B cell (primary cell): ENCODE measurements around the gene FRMD4A. TPM values are rescaled to one million over a fixed set of nuclear protein-coding genes. Genes with fewer than 3 reads are reported as not detected.

Experiments used
- ATAC-seq: fragments of 200-7000 bp; cut with Tn5 transposase; one replicate; pipeline ENCODE4 v1.10.0; 2021; ENCODE audit warnings: low read depth, mild to moderate bottlenecking, moderate number of reproducible peaks, moderate library complexity
- CTCF ChIA-PET: fragments of 350-600 bp; sonication (Branson Sonifier 250); formaldehyde crosslinking; loops from one replicate; lab custom pipeline; 2021; ENCODE audit warnings: antibody characterized with exemption, inconsistent platforms; lab: Charles Lee
- POLR2A ChIA-PET: fragments of 350-600 bp; sonication (Branson Sonifier 250); formaldehyde crosslinking; loops from one replicate; lab custom pipeline; 2021; ENCODE audit warnings: antibody characterized with exemption; lab: Charles Lee
- DNase-seq: peaks from one replicate; pipeline ENCODE4 v3.0.0; 2013
- H2AFZ ChIP-seq: 2 replicates; pipeline ENCODE4 v1.6.1; 2012; ENCODE audit warnings: mild to moderate bottlenecking, low read depth, low read length; ENCODE audit not compliant: insufficient read depth, poor library complexity, severe bottlenecking
- H3K27ac ChIP-seq, 2 donors: 1 replicate in 1 of 2; 2 replicates in 1 of 2; pipeline ENCODE4 v1.5.1; 2012 to 2013; ENCODE audit warnings: low read length in 2 of 2, mild to moderate bottlenecking in 2 of 2, moderate library complexity in 1 of 2
- H3K27me3 ChIP-seq, 4 experiments: fragments of 200-600 bp in 1 of 4; sonication (generic) in 1 of 4; replicated peaks in 1 of 4; 1 replicate in 2 of 4; 2 replicates in 2 of 4; pipeline versions ENCODE4 v1.6.1 to v1.7.0; 2013 to 2016; ENCODE audit warnings: low read length in 3 of 4, mild to moderate bottlenecking in 2 of 4, mixed read lengths in 1 of 4, moderate library complexity in 1 of 4; ENCODE audit not compliant: insufficient read depth in 4 of 4, control insufficient read depth in 3 of 4; ENCODE audit errors: control extremely low read depth in 1 of 4
- H3K36me3 ChIP-seq, 2 experiments: replicated peaks in 1 of 2; 1 replicate in 1 of 2; 2 replicates in 1 of 2; pipeline versions ENCODE4 v1.6.1 to v1.7.1; 2013; ENCODE audit warnings: low read length in 1 of 2; ENCODE audit not compliant: insufficient read depth in 2 of 2, control insufficient read depth in 1 of 2; ENCODE audit errors: control extremely low read depth in 1 of 2, extremely low read depth in 1 of 2
- H3K4me1 ChIP-seq, 2 donors: fragments of 200-600 bp in 1 of 2; sonication (generic) in 1 of 2; 1 replicate in 1 of 2; 2 replicates in 1 of 2; pipeline versions ENCODE4 v1.5.1 to v1.6.1; 2013 to 2017; ENCODE audit warnings: low read length in 2 of 2; ENCODE audit not compliant: control insufficient read depth in 2 of 2, insufficient read depth in 2 of 2
- H3K4me2 ChIP-seq: replicated peaks from 2 replicates; pipeline ENCODE3; 2012; ENCODE audit warnings: mild to moderate bottlenecking, low read depth, low read length; ENCODE audit not compliant: poor library complexity, severe bottlenecking
- H3K4me3 ChIP-seq, 5 experiments: fragments of 200-600 bp in 1 of 5; sonication (generic) in 1 of 5; 1 replicate in 3 of 5; 2 replicates in 2 of 5; pipeline versions ENCODE4 v1.5.1 to v1.7.0; 2011 to 2016; ENCODE audit warnings: low read length in 4 of 5, mild to moderate bottlenecking in 4 of 5, low read depth in 2 of 5, control low read depth in 1 of 5, moderate library complexity in 1 of 5; ENCODE audit not compliant: insufficient read depth in 1 of 5; ENCODE audit errors: control extremely low read depth in 1 of 5, extremely low read depth in 1 of 5
- H3K79me2 ChIP-seq: fragments of 200-600 bp; sonication (generic); one replicate; pipeline ENCODE4 v1.6.0; 2016; ENCODE audit warnings: low read length; ENCODE audit not compliant: control insufficient read depth, insufficient read depth
- H3K9ac ChIP-seq: fragments of 200-600 bp; sonication (generic); 2 replicates; pipeline ENCODE4 v1.6.1; 2017; ENCODE audit warnings: mild to moderate bottlenecking, low read length, moderate library complexity
- H3K9me3 ChIP-seq, 3 donors: one replicate each; pipeline versions ENCODE4 v1.6.1 to v1.7.1; 2013; ENCODE audit warnings: low read length in 2 of 3; ENCODE audit not compliant: control insufficient read depth in 2 of 3, insufficient read depth in 1 of 3; ENCODE audit errors: control extremely low read depth in 1 of 3
- H4K20me1 ChIP-seq: 2 replicates; pipeline ENCODE4 v1.6.0; 2012; ENCODE audit warnings: mild to moderate bottlenecking, low read length; ENCODE audit not compliant: insufficient read depth, control insufficient read depth, poor library complexity, severe bottlenecking
- H3K27ac Mint-ChIP-seq: one replicate; pipeline ENCODE4 v1.8.0; 2021; ENCODE audit warnings: mixed read lengths
- H3K27me3 Mint-ChIP-seq: one replicate; pipeline ENCODE4 v1.8.0; 2021; ENCODE audit warnings: mixed read lengths
- H3K4me1 Mint-ChIP-seq: one replicate; pipeline ENCODE4 v1.8.0; 2021; ENCODE audit warnings: mixed read lengths
- H3K4me3 Mint-ChIP-seq: one replicate; pipeline ENCODE4 v1.8.0; 2021; ENCODE audit warnings: mixed read lengths
- H3K9me3 Mint-ChIP-seq: one replicate; pipeline ENCODE4 v1.8.0; 2022; ENCODE audit warnings: mixed read lengths; ENCODE audit not compliant: insufficient read depth
- EZH2 ChIP-seq: IDR thresholded peaks from 2 replicates; pipeline ENCODE4 v1.6.1; 2012; ENCODE audit warnings: borderline replicate concordance, low read depth, mild to moderate bottlenecking, moderate library complexity, low read length; ENCODE audit not compliant: insufficient read depth, poor library complexity, severe bottlenecking
- WGBS: methylation state at CpG from one replicate; pipeline ENCODE4 v1.1.5; 2013; ENCODE audit warnings: missing lambda C conversion rate; ENCODE audit not compliant: insufficient coverage; 5-methylcytosine and 5-hydroxymethylcytosine counted together
- intact Hi-C: fragments of 100-400 bp; cut with micrococcal nuclease; formaldehyde crosslinking; loops from one replicate; pipeline ENCODE4 v1.10.0; 2022
- polyA plus RNA-seq: library from polyadenylated mRNA; depleted of rRNA; stranded (reverse); fragments of >200 nt; gene quantifications from 2 replicates; pipeline ENCODE4 v1.2.3, GENCODE V29; 2012
- total RNA-seq, 2 donors: library from RNA; stranded (reverse); fragments of 120-200 nt in 1 of 2; gene quantifications; 1 replicate in 1 of 2; 2 replicates in 1 of 2; pipeline versions ENCODE4 v1.2.3 to v1.2.4, GENCODE V29; 2013 to 2022
- TF ChIP-seq, protein P1 (sequence below): fragments of 200-600 bp; IDR thresholded peaks from one replicate; pipeline ENCODE4 v1.8.0; 2022; ENCODE audit warnings: antibody characterized with exemption, mild to moderate bottlenecking

The FRMD4A gene
- total and polyA plus RNA-seq, 2 donors (not counting 1 experiment from before 2014, with no cell fraction given): 0.76 to 3.4 TPM

DNA sequence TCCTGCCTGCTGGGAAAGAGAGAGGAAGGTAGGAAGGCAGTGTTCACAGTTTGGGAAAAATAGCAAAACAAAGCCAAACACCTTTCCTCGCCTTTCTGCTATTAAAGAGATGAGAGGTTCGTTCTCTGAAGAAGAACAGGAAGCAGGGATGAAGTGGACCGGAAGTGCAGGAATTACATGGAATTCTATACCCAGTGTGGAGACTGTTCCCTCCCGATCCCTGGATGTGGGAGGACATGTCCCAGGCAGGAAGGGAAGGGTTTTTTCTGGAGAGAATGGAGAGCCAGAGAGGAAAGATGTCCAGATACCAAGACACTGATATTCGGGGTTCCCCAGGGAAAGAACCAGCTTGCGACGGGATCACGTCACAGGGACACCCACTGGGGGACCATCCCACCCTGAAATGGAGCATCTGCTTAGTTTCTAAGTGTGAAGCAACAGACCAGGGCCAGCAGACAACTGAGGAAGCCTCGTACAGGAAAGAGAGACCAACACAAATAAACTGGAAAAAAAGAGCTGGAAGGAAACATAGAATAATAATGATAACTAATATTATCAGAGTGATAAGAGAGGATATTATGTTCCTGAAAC lies 556.3 kb downstream of the FRMD4A start:
- H4K20me1 ChIP-seq: no peaks in the 10 kb centered on the region
- WGBS: 75% methylated on average over 8 of the region's 9 CpGs
- H3K4me2 ChIP-seq: no peak overlapping the region
- no peaks in the 10 kb centered on the region for H3K79me2 ChIP-seq
- no peak overlapping the region for H2AFZ ChIP-seq
- POLR2A ChIA-PET: no interaction called here
- DNase-seq (no peak), ATAC-seq (no peak)
- CTCF ChIA-PET: interaction anchor here (1.1 to 4.1 kb wide), 3 partner anchors 13 to 114 kb away, joined by 3 to 39 read pairs (median 5); no protein-coding TSS in a partner anchor
- TF ChIP-seq, protein P1, sequence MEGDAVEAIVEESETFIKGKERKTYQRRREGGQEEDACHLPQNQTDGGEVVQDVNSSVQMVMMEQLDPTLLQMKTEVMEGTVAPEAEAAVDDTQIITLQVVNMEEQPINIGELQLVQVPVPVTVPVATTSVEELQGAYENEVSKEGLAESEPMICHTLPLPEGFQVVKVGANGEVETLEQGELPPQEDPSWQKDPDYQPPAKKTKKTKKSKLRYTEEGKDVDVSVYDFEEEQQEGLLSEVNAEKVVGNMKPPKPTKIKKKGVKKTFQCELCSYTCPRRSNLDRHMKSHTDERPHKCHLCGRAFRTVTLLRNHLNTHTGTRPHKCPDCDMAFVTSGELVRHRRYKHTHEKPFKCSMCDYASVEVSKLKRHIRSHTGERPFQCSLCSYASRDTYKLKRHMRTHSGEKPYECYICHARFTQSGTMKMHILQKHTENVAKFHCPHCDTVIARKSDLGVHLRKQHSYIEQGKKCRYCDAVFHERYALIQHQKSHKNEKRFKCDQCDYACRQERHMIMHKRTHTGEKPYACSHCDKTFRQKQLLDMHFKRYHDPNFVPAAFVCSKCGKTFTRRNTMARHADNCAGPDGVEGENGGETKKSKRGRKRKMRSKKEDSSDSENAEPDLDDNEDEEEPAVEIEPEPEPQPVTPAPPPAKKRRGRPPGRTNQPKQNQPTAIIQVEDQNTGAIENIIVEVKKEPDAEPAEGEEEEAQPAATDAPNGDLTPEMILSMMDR: no peak
- no peak for TF ChIP-seq EZH2
- Mint-ChIP-seq H3K27me3 (peaks cover 35% of the 10 kb centered on the region), H3K4me1 (peaks cover 27% of the 10 kb centered on the region), H3K27ac (no peak overlapping the region), H3K9me3 (no peaks in the 10 kb centered on the region), H3K4me3 (no peak overlapping the region)
- no peak overlapping the region for H3K4me3 ChIP-seq
- intact Hi-C loops: loop anchor here (10.0 kb wide), 1 partner anchor 190 kb away; the partner anchor contains the start of gene PRPF18
- no peak overlapping the region for H3K9ac ChIP-seq
- no peak overlapping the region for H3K27ac ChIP-seq
- H3K27me3 ChIP-seq: peaks cover 0 to 12% (median 6%) of the 10 kb centered on the region in 4 experiments
- no peaks in the 10 kb centered on the region for H3K36me3 ChIP-seq
- no peaks in the 10 kb centered on the region for H3K9me3 ChIP-seq
- H3K4me1 ChIP-seq: peaks cover 6 to 13% of the 10 kb centered on the region in 2 donors

DNA sequence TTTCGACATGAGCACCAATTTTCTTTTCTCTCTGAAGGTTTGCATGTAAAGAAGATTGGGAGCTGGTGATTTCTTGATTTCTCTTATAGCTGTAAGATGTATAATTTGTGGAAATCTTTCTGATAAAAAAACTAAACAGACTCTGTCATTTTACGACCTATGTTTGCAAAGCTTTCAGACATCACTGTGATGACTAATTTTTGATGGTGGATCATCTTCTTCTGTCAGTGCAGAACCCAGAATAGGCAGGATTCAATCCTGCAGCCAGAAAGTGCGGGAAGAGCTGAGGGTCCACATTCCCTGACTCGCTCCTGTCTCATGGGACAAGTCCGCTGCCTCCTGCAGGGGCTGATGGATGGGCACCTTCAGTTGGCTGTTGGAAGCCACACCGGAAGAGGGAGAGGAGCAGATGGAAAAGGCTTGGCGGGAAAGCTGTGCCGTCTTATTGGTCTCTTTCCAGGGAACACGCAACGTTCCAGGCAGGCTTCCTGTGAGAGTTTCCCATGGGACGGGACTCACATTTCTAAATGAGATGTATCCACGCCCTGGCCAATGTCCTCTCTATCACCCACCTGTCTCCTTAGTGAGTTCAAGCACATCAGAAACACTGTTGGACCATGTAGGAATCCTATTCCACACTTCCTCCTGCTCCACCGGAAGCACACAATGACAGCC lies 557.1 kb downstream of the FRMD4A start:
- WGBS: 87% methylated on average over 11 of the region's 13 CpGs
- no peak overlapping the region for H3K9ac ChIP-seq
- no peaks in the 10 kb centered on the region for H3K9me3 ChIP-seq
- H3K4me3 ChIP-seq: no peak overlapping the region
- ChIA-PET POLR2A (no interaction called here), CTCF (interaction anchor here (1.9 kb wide), 1 partner anchor 111 kb away, joined by 5 read pairs; no protein-coding TSS in a partner anchor)
- peaks cover 23% of the 10 kb centered on the region for H3K4me1 Mint-ChIP-seq
- no peaks in the 10 kb centered on the region for H3K79me2 ChIP-seq
- H3K36me3 ChIP-seq: no peaks in the 10 kb centered on the region
- ATAC-seq (no peak), DNase-seq (no peak)
- peaks cover 35% of the 10 kb centered on the region for H3K27me3 Mint-ChIP-seq
- H3K27ac ChIP-seq: no peak overlapping the region
- H2AFZ ChIP-seq: no peak overlapping the region
- peaks cover 0 to 12% (median 6%) of the 10 kb centered on the region in 4 experiments for H3K27me3 ChIP-seq
- H3K9me3 Mint-ChIP-seq: no peaks in the 10 kb centered on the region
- no peak overlapping the region for H3K4me3 Mint-ChIP-seq
- H3K4me1 ChIP-seq: peaks cover 6 to 13% of the 10 kb centered on the region in 2 donors
- no peaks in the 10 kb centered on the region for H4K20me1 ChIP-seq
- no peak overlapping the region for H3K4me2 ChIP-seq
- TF ChIP-seq, protein P1: no peak
- no peak for TF ChIP-seq EZH2
- H3K27ac Mint-ChIP-seq: no peak overlapping the region
- intact Hi-C loops: loop anchor here (10.0 kb wide), 1 partner anchor 189 kb away; the partner anchor contains the start of gene PRPF18
